ENCODE measurements around the gene FARS2.

FARS2 gene

GRCh38 chr6:5595184-5595583 is 333.9 kb downstream of the FARS2 start:
- DNase-seq: no peak

- no peak for DNase-seq
Measured at GRCh38 chr6:5597413-5597812, 336.1 kb downstream of the FARS2 start.

GRCh38 chr6:5598123-5598522 is 336.8 kb downstream of the FARS2 start:
- no peak for DNase-seq

GRCh38 chr6:5599127-5599526 is 337.8 kb downstream of the FARS2 start:
- no peak for DNase-seq

- no peak for DNase-seq
Measured at GRCh38 chr6:5605937-5606336, 344.6 kb downstream of the FARS2 start.

GRCh38 chr6:5606546-5606945 is 345.2 kb downstream of the FARS2 start:
- peak in 1 of 2 experiments; percentile 77 for DNase-seq

GRCh38 chr6:5610640-5611039 is 349.3 kb downstream of the FARS2 start:
- DNase-seq: peak in 1 of 2 experiments; percentile 29

- DNase-seq: no peak
Measured at GRCh38 chr6:5617179-5617578, 355.9 kb downstream of the FARS2 start.

GRCh38 chr6:5619249-5619648 is 357.9 kb downstream of the FARS2 start:
- DNase-seq: no peak

GRCh38 chr6:5622276-5623005 is 361.1 kb downstream of the FARS2 start:
- no peak for DNase-seq

- no peak for DNase-seq
Measured at GRCh38 chr6:5623769-5624168, 362.5 kb downstream of the FARS2 start.

GRCh38 chr6:5624256-5624655 is 362.9 kb downstream of the FARS2 start:
- no peak for DNase-seq

GRCh38 chr6:5626727-5627426 is 365.6 kb downstream of the FARS2 start:
- DNase-seq: no peak

- DNase-seq: no peak
Measured at GRCh38 chr6:5630636-5631035, 369.3 kb downstream of the FARS2 start.

- no peak for DNase-seq
Measured at GRCh38 chr6:5632348-5632935, 371.1 kb downstream of the FARS2 start.

- DNase-seq: no peak
Measured at GRCh38 chr6:5634525-5634924, 373.2 kb downstream of the FARS2 start.

GRCh38 chr6:5636210-5637030 is 375.1 kb downstream of the FARS2 start:
- DNase-seq: no peak

GRCh38 chr6:5637714-5638113 is 376.4 kb downstream of the FARS2 start:
- DNase-seq: no peak

GRCh38 chr6:5638666-5639065 is 377.4 kb downstream of the FARS2 start:
- no peak for DNase-seq

GRCh38 chr6:5639193-5639592 is 377.9 kb downstream of the FARS2 start:
- DNase-seq: no peak

GRCh38 chr6:5640614-5641013 is 379.3 kb downstream of the FARS2 start:
- no peak for DNase-seq

GRCh38 chr6:5644523-5645185 is 383.3 kb downstream of the FARS2 start:
- DNase-seq: no peak

Data from NCI-H2081 (cell line).